ENCODE data around the gene MGAM2. TPM values are rescaled to one million over a fixed set of nuclear protein-coding genes. Genes with fewer than 3 reads are reported as not detected.

MGAM2 gene
- total and polyA plus RNA-seq, 2 donors (not counting 1 experiment from before 2014, with no cell fraction given), result not detected

DNA sequence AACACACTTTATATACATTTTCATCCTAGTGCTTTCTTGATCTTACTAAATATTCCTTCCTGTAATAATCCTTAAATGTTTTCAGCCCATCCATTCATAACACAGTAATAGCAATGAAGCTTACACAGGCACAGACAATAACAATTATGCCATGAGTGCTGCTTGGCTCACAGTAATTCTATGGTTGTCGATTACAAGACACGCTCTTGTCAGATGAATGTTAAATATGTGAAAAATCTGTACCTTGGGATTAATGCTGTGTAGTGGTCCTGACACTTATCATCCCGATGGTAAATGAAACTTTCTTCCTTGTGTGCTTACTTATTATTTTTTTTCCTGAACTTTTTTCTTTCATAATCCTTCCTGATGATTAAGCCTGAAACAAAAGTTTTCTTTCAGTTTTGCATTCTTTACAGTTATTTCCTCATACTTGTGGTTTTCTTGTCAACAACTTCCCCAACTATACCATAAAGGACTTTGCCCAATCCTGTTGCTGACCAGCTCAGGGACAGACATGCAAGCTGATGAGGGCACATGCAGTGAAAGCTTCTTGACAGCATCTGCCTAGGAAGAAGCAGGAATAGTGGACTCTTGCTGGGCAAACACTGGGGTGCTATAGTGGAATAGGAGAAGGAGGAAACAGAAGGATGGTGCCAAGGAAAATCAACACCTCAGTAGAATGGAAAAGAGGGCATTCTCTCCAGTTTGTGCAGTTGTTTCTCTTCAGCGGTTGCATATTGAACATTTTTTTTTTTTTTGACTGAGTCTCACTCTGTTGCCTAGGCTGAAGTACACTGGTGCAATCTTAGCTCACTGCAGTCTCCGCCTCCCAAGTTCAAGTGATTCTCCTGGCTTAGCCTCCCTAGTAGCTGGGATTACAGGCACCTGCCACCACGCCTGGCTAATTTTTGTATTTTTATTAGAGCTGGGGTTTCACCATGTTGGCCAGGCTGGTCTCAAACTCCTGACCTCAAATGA lies 6.7 kb upstream of the MGAM2 start:
- H3K27ac Mint-ChIP-seq, result no peak overlapping the region
- no peaks in the 10 kb centered on the region for H3K9me3 Mint-ChIP-seq (ENCODE audit: insufficient read depth)
- TF ChIP-seq CTCF (IDR thresholded peaks at IDR 0.05), result no peak
- no peak for TF ChIP-seq EZH2 (IDR thresholded peaks at IDR 0.05; ENCODE audit: borderline replicate concordance, insufficient read depth, low read depth, low read length, poor library complexity, severe bottlenecking)
- no peak for ATAC-seq (ENCODE audit: low read depth)
- no peak overlapping the region for H3K9ac ChIP-seq (ENCODE audit: low read length)
- H3K4me1 ChIP-seq (ENCODE audit: control insufficient read depth in 2 of 2, insufficient read depth in 2 of 2, low read length in 2 of 2), result no peaks in the 10 kb centered on the region
- H3K36me3 ChIP-seq (replicated peaks in 1 of 2; ENCODE audit: control extremely low read depth in 1 of 2, control insufficient read depth in 1 of 2, extremely low read depth in 1 of 2, insufficient read depth in 2 of 2, low read length in 1 of 2), result no peaks in the 10 kb centered on the region
- ChIA-PET POLR2A (no interaction called here), CTCF (no interaction called here)
- WGBS (ENCODE audit: insufficient coverage), result 93% methylated on average over 3 of the region's 6 CpGs
- H3K9me3 ChIP-seq (ENCODE audit: control extremely low read depth in 1 of 3, control insufficient read depth in 2 of 3, insufficient read depth in 1 of 3, low read length in 2 of 3), result no peaks in the 10 kb centered on the region
- intact Hi-C loops (cut with micrococcal nuclease), result no loop called here
- no peaks in the 10 kb centered on the region for H3K27me3 ChIP-seq (replicated peaks in 1 of 4; ENCODE audit: control extremely low read depth in 1 of 4, control insufficient read depth in 3 of 4, insufficient read depth in 4 of 4, low read length in 3 of 4)
- DNase-seq, result no peak
- H4K20me1 ChIP-seq (ENCODE audit: control insufficient read depth, insufficient read depth, low read length, poor library complexity, severe bottlenecking), result no peaks in the 10 kb centered on the region
- H3K27ac ChIP-seq (ENCODE audit: low read length in 2 of 2), result no peak overlapping the region
- H3K79me2 ChIP-seq (ENCODE audit: control insufficient read depth, insufficient read depth, low read length), result no peaks in the 10 kb centered on the region
- H3K4me3 Mint-ChIP-seq, result no peak overlapping the region
- H3K4me3 ChIP-seq (ENCODE audit: control extremely low read depth in 1 of 5, extremely low read depth in 1 of 5, insufficient read depth in 1 of 5, low read depth in 2 of 5, low read length in 4 of 5), result no peak overlapping the region
- no peaks in the 10 kb centered on the region for H3K4me1 Mint-ChIP-seq
- no peak overlapping the region for H2AFZ ChIP-seq (ENCODE audit: insufficient read depth, low read depth, low read length, poor library complexity, severe bottlenecking)
- peaks cover 6% of the 10 kb centered on the region for H3K27me3 Mint-ChIP-seq
- H3K4me2 ChIP-seq (replicated peaks; ENCODE audit: low read depth, low read length, poor library complexity, severe bottlenecking), result no peak overlapping the region
